Adrenal gland (tissue), 5 donors: ENCODE results near the gene WIZ.

ENCODE experiments used
- POLR2A ChIP-seq, 2 donors: fragments of 450-650 bp; IDR thresholded peaks; one replicate each; pipeline ENCODE4 v1.6.1; 2017; ENCODE audit warnings: antibody characterized with exemption in 2 of 2, mild to moderate bottlenecking in 2 of 2, moderate library complexity in 1 of 2
- TF ChIP-seq, protein P1 (sequence below), 6 experiments: fragments of 450-650 bp in 4 of 6; fragments of 200-600 bp in 2 of 6; sonication (generic) in 1 of 6; IDR thresholded peaks; 1 replicate in 5 of 6; 2 replicates in 1 of 6; pipeline versions ENCODE4 v1.5.1 to v1.8.0; 2016 to 2021; ENCODE audit warnings: antibody characterized with exemption in 6 of 6, mild to moderate bottlenecking in 2 of 6, moderate library complexity in 1 of 6
- donor health status: DM: no; HTN: no; CAD: no.

DNA sequence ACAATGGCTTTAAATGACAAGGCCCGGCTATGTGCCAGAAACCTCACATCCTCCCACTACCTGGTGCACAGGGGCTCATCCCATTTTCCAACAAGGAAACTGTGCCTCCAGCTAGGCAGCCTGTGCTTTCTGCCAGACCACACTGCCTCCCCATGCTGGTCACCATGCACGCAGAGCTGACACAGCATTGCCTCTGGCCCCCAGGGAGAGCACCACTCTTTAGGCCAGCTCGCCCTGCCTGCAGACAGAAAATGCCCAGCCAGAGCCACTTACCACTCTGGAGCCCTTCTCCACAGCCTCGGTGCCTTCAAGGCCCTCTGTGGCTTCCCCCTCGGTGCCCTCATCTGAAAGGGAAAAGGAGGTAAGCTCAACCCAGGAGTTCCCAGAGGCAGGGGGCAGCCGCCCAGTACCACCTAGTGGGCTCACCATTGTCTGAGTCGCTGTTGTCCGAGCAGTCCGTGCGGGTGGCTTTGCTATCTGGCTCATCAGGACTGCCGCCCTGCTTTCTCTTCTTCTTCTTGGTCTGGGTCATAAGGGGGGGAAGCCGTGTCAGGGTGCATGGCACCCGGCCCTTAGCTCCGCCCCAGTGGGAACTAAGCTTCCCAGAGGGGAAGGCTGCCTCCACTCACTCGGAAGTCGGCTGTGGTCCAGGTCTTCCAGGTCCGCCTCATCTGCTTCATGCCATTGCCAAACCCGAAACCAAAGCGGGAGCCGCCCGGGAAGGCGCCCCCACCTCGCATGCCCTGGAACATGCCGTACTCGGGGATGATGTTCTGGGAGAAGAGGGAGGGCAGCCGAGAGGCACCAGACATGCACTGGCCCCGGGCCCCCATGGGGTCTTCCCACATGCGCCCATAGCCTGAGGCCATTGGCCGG is 49.0 kb downstream of the WIZ start:
- no peak for TF ChIP-seq POLR2A (IDR thresholded peaks at IDR 0.05)
- TF ChIP-seq, protein P1, sequence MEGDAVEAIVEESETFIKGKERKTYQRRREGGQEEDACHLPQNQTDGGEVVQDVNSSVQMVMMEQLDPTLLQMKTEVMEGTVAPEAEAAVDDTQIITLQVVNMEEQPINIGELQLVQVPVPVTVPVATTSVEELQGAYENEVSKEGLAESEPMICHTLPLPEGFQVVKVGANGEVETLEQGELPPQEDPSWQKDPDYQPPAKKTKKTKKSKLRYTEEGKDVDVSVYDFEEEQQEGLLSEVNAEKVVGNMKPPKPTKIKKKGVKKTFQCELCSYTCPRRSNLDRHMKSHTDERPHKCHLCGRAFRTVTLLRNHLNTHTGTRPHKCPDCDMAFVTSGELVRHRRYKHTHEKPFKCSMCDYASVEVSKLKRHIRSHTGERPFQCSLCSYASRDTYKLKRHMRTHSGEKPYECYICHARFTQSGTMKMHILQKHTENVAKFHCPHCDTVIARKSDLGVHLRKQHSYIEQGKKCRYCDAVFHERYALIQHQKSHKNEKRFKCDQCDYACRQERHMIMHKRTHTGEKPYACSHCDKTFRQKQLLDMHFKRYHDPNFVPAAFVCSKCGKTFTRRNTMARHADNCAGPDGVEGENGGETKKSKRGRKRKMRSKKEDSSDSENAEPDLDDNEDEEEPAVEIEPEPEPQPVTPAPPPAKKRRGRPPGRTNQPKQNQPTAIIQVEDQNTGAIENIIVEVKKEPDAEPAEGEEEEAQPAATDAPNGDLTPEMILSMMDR (IDR thresholded peaks at IDR 0.05) = no peak
